HG02678 (cell line): ENCODE data around the gene IFT43.

ENCODE experiments used
- ATAC-seq: cut with Tn5 transposase; IDR thresholded peaks from one replicate; pipeline ENCODE4 v1.9.1; 2021; ENCODE audit warnings: mild to moderate bottlenecking, moderate library complexity; ENCODE audit not compliant: unreplicated experiment

IFT43 gene

DNA sequence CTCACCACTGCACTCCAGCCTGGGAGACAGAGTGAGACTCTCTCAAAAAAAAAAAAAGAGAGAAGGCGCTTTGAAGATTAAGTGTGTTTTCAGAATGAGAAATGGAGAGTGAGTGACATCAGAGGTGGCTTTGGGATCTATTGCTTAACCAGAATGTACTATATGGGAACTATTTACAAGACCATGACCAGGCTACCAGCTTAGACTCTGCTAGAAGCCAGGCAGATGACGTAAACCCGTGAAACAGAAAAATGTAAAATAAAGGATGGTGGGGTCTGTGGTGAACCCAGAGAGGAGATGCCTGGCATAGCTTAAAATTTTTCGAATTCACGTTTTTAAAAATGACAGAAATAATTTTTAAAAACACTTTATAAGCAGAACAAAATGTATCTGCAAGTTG is 82.0 kb downstream of the IFT43 start:
- ATAC-seq = no peak

DNA sequence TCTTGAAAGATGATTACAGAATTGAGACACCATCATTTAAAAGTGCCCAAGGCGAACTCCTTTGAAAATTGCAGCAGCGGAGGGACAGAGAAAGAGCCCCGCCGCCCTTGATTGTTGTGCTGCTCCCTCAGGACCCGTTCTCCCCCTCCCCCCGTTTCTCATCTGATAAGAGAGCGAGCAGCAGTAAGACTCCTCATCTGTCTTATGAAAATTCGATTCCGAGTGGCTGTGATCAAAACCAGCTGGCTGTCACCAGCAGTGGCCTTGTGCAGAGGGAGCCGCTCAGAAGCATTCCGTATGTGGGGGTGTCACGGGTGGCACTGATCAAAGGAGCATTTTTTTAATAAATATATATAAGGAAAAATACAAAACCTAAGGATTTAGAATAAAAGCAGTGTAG is 88.2 kb downstream of the IFT43 start:
- no peak for ATAC-seq

GRCh38 chr14:76077340-76077739 is 91.8 kb downstream of the IFT43 start:
- ATAC-seq = no peak

GRCh38 chr14:76078501-76078900 is 92.9 kb downstream of the IFT43 start:
- ATAC-seq = no peak

GRCh38 chr14:76080025-76080424 is 94.5 kb downstream of the IFT43 start:
- ATAC-seq = no peak

GRCh38 chr14:76080471-76080870 is 94.9 kb downstream of the IFT43 start:
- ATAC-seq = no peak

DNA sequence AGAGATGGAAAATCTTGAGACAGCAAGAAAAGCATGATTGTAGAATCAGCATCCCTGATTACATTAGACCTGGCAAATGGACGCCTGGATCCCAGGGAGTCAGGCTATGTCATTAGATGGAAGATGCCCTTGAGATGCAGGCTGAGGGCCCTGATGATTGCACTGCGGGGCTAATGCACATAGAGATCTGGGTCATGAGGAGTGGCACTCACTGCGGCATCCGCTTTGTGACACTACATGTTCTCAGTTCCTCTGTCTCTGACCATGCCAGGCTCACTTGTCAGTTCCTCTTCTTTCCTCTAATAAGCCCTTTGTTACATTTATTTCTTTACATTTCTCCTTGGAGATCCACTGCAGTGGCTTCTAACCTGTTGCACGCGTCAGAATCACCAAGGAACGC is 96.1 kb downstream of the IFT43 start:
- ATAC-seq = no peak

- ATAC-seq = no peak
Observed at GRCh38 chr14:76083796-76084765, 98.5 kb downstream of the IFT43 start.

GRCh38 chr14:76085358-76085757 is 99.8 kb downstream of the IFT43 start:
- ATAC-seq = no peak

- ATAC-seq = no peak
Observed at GRCh38 chr14:76086636-76087035, 101.1 kb downstream of the IFT43 start.

DNA sequence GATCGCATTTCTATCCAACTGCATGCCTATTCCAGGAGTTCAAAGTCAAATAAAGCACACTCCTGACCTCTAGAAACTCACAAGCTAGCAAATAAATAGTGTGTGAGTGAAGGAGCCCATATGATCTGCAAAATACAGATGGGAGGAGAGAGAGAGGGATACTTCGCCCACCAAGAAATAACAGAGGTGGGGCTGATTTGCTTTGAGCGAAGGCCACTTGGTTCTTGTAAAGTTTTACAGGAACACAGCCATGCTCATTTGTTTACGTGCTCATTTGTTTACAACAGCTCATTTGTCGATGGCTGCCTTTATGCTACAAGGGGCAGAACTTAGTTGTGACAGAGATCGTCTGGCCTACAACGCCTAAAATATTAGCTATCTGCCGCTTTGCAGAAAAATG is 102.8 kb downstream of the IFT43 start:
- ATAC-seq = no peak

- no peak for ATAC-seq
Observed at GRCh38 chr14:76088771-76089571, 103.4 kb downstream of the IFT43 start.

GRCh38 chr14:76089575-76089974 is 104.0 kb downstream of the IFT43 start:
- ATAC-seq = no peak

GRCh38 chr14:76090616-76091391 is 105.2 kb downstream of the IFT43 start:
- ATAC-seq = no peak

GRCh38 chr14:76093077-76093476 is 107.5 kb downstream of the IFT43 start:
- no peak for ATAC-seq

DNA sequence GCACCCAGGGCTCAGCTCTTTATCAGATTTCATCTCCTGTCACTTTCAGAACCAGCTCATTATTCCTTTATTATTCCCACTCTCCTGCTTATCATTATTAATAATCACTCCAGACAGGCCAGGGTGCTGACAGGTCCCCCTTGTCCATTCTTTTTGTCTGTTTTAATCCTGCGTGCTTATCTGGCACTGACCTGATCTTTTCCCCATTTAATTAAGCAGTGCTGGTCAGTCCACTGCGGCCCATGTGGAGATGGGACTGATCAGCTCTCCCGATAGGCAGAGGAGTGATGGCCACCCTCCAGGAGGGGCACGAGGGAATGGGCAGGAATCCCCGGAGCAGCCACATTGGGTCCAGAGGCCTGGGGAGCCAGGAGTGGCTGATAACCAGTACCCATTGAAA is 110.7 kb downstream of the IFT43 start:
- ATAC-seq = no peak

DNA sequence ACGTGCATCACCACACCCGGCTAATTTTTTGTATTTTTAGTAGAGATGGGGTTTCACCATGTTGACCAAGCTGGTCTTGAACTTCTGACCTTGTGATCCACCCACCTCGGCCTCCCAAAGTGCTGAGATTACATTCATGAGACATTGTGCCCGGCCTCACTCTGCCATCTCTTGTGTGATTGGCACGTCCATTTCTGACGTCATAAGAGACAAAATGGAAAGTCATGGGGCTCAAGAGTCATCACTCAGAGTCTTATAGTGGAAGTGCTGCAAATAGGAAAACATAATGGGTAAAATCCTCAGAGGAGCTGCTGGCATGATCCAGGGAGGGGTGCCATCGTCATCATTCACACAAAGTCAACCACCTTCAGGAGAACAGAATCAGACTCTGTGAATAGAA is 112.0 kb downstream of the IFT43 start:
- no peak for ATAC-seq

DNA sequence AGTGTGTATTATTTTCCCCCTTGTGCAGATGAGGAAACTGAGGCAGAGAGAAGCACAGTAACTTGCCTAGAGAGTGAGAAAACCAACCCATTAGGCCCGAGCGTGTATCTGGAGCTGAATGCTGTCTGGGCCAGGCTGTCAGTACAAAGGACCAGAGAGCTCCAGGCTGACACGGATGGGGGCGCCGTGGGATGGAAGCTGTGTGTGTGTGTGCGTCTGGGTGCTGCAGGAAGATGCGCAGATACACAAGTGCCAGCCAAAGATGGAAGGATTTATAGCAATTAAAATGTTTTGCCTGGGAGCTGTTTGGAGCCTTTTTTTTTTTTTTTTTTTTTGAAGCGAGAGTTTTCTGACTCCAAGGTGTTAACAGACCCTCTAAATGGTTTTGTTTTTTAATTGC is 112.5 kb downstream of the IFT43 start:
- no peak for ATAC-seq

DNA sequence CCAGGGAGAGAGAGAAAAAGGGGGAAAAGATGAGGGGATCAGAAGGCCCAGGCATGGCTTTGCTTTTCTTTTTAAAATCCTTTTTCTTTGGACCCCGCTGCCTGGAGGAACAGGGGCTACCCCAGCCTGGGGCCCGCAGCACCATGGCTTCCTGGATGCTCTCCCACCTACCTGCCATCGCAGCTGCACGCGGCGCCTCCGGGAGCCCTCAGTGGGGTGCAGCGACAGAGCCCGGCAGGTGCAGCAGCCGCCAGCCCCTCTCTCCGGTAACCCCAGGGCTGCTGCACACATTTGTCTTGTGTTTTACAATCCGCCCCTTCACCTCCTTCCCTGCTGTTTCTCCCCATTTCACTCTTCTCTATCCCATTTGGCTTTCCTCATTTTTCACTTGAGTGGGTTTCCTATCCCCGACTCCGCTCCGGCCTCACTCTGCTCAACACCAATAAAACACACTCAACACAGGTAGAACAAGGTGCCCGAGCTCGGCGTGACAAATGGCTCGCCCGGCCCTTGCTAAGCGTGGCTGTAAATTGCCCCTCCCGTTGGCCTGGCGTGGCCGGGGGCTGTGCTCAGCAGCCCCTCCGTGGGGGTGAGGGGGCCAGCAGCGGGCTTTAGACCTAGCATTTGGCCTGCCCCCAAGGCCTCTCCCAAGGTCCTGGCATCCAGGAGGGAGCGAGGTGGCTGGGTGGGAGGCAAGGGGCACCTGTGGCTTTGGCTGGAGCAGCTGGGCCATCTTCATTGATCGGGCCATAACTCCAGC is 113.5 kb downstream of the IFT43 start:
- no peak for ATAC-seq

DNA sequence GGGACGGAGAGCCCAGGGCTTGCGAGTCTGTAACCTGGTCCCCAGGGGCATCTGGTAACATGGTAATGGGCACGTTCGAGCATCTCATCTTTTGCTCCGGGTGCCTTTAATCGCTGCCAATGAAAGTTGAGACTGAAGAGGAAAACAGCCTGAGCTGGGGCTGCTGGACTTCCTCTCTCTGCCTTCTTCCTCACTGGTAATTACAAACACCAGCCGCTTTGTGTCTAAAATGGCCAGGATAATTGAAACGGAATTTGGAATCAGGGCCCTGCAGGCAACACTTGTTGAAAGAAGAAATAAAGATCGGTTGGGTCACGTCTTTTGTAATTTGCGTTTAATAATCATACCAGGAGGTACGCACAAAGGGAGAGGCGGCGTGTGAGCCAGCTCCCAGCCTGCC is 114.7 kb downstream of the IFT43 start:
- ATAC-seq = no peak
